Measurements from ENCODE around the gene ROR1.

GRCh38 chr1:63903947-63904610 lies 130.3 kb downstream of the ROR1 start:
- TF ChIP-seq PATZ1 (tag by site-specific recombination; IDR thresholded peaks at IDR 0.05) (no peak), CTCF (tag by site-specific recombination; IDR thresholded peaks at IDR 0.05) (no peak), PRDM1 (tag by site-specific recombination; IDR thresholded peaks at IDR 0.05) (no peak), ZNF558 (tag by site-specific recombination; IDR thresholded peaks at IDR 0.05) (no peak), ELK4 (IDR thresholded peaks at IDR 0.05; ENCODE audit: borderline replicate concordance, low read depth, low read length) (no peak), ZNF311 (tag by site-specific recombination; IDR thresholded peaks at IDR 0.05; ENCODE audit: borderline replicate concordance) (no peak), ZNF654 (tag by site-specific recombination; IDR thresholded peaks at IDR 0.05; ENCODE audit: low read depth) (no peak)

All from HEK293 (cell line).